Adrenal gland (tissue), 5 donors: Measurements from ENCODE around the gene CADPS.

ENCODE experiments used
- CTCF ChIP-seq, 6 experiments: fragments of 450-650 bp in 4 of 6; fragments of 200-600 bp in 2 of 6; sonication (generic) in 1 of 6; IDR thresholded peaks; 1 replicate in 5 of 6; 2 replicates in 1 of 6; pipeline versions ENCODE4 v1.5.1 to v1.8.0; 2016 to 2021; ENCODE audit warnings: antibody characterized with exemption in 6 of 6, mild to moderate bottlenecking in 2 of 6, moderate library complexity in 1 of 6
- POLR2A ChIP-seq, 2 donors: fragments of 450-650 bp; IDR thresholded peaks; one replicate each; pipeline ENCODE4 v1.6.1; 2017; ENCODE audit warnings: antibody characterized with exemption in 2 of 2, mild to moderate bottlenecking in 2 of 2, moderate library complexity in 1 of 2
- donor health status: DM: no; HTN: no; CAD: no.

GRCh38 chr3:62500556-62501288 is 374.5 kb downstream of the CADPS start:
- no peak for TF ChIP-seq CTCF (IDR thresholded peaks at IDR 0.05)
- no peak for TF ChIP-seq POLR2A (IDR thresholded peaks at IDR 0.05)
